ENCODE data around the gene ZNF605.
A peak's percentile ranks its signal among the peaks of the same experiment; 100 is the strongest.

Gene ZNF605

DNA sequence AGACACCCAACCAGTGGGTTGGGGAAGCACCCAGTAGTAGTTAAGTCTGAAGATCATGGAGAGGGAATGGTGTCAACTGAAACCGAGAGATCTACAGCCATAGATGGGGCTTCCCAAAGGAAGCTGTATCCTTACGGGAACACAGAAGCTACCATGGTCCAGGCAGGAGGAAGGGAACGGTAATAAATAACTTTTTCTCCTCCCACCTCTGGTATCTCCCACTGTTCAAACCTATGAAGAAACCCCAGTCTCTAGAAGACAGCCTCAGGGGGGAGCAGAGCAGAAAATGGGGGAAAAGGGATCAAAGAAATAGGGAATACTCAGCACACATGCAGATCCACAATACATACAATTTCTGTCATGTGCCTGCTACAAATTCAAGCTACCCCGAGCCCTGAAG lies 33.4 kb downstream of the ZNF605 start:
- ATAC-seq (ENCODE audit: insufficient read depth, low read depth) (no peak), DNase-seq (no peak)
- Histone ChIP-seq H3K36me3 (ENCODE audit: insufficient read depth, low read length) (no peaks in the 10 kb centered on the region), H3K9me3 (ENCODE audit: insufficient read depth, low read length, severe bottlenecking) (peaks cover 86% of the 10 kb centered on the region), H3K4me1 (ENCODE audit: insufficient read depth, low read length) (no peaks in the 10 kb centered on the region), H3K4me2 (ENCODE audit: insufficient read depth, low read length) (no peak overlapping the region), H3K4me3 (ENCODE audit: low read depth in 1 of 2, low read length in 2 of 2) (no peak overlapping the region), H3K9ac (ENCODE audit: low read depth, low read length) (no peak overlapping the region), H3K27ac (ENCODE audit: low read length) (no peak overlapping the region), H2AFZ (ENCODE audit: low read depth, low read length) (no peak overlapping the region), H3K27me3 (ENCODE audit: insufficient read depth, low read length, poor library complexity) (no peaks in the 10 kb centered on the region), H3K79me2 (ENCODE audit: insufficient read depth, low read length) (no peaks in the 10 kb centered on the region), H4K20me1 (ENCODE audit: insufficient read depth, low read length) (no peaks in the 10 kb centered on the region)
- no peak for TF ChIP-seq EZH2 (IDR thresholded peaks at IDR 0.05; ENCODE audit: borderline replicate concordance, low read depth, low read length, severe bottlenecking)
- TF ChIP-seq, protein P1, sequence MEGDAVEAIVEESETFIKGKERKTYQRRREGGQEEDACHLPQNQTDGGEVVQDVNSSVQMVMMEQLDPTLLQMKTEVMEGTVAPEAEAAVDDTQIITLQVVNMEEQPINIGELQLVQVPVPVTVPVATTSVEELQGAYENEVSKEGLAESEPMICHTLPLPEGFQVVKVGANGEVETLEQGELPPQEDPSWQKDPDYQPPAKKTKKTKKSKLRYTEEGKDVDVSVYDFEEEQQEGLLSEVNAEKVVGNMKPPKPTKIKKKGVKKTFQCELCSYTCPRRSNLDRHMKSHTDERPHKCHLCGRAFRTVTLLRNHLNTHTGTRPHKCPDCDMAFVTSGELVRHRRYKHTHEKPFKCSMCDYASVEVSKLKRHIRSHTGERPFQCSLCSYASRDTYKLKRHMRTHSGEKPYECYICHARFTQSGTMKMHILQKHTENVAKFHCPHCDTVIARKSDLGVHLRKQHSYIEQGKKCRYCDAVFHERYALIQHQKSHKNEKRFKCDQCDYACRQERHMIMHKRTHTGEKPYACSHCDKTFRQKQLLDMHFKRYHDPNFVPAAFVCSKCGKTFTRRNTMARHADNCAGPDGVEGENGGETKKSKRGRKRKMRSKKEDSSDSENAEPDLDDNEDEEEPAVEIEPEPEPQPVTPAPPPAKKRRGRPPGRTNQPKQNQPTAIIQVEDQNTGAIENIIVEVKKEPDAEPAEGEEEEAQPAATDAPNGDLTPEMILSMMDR (IDR thresholded peaks at IDR 0.05; ENCODE audit: borderline replicate concordance, extremely low read depth, low read length, poor library complexity, severe bottlenecking): no peak

DNA sequence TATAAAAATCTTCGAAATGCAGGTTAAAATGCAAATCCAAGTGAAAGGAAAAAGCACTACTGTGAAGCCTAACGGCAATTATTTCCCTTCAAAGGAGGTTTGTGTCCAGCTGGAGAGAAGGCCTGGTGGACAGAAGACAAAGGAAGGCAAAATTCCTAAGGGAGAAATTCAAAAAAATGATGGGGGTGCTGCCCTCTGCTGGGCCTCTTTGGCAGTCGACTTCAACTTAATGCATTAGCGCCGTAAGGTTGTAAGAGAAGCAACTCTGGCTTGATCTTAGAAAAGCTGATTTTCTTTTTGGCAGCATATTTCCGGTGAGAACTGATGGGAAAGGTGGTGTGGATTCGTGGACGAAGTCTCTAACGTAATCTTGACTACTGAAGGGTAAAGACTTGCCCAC lies 34.4 kb downstream of the ZNF605 start:
- H3K4me3 ChIP-seq (ENCODE audit: low read depth in 1 of 2, low read length in 2 of 2): no peak overlapping the region

DNA sequence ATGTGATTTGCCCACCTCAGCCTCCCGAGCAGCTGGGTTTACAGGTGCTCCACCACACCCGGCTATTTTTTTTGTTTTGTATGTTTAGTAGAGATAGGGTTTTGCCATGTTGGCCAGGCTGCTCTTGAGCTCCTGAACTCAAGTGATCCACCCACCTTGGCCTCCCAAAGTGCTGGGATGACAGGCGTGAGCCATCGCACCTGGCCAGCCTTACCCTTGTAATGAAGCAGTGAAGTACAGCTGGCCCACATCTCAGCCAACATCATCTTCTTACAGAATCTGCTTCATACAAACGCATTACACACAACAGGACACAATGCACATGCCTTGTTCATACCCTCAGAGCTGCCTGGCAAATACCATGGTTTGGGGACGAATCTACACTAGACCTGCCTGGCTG lies 37.4 kb downstream of the ZNF605 start:
- H4K20me1 ChIP-seq (ENCODE audit: insufficient read depth, low read length): no peaks in the 10 kb centered on the region
- no peaks in the 10 kb centered on the region for H3K27me3 ChIP-seq (ENCODE audit: insufficient read depth, low read length, poor library complexity)
- no peak overlapping the region for H3K27ac ChIP-seq (ENCODE audit: low read length)
- ATAC-seq (ENCODE audit: insufficient read depth, low read depth) (no peak), DNase-seq (no peak)
- no peak overlapping the region for H3K9ac ChIP-seq (ENCODE audit: low read depth, low read length)
- H3K4me1 ChIP-seq (ENCODE audit: insufficient read depth, low read length): no peaks in the 10 kb centered on the region
- H3K4me3 ChIP-seq (ENCODE audit: low read depth in 1 of 2, low read length in 2 of 2): no peak overlapping the region
- no peak overlapping the region for H3K4me2 ChIP-seq (ENCODE audit: insufficient read depth, low read length)
- no peaks in the 10 kb centered on the region for H3K79me2 ChIP-seq (ENCODE audit: insufficient read depth, low read length)
- H2AFZ ChIP-seq (ENCODE audit: low read depth, low read length): no peak overlapping the region
- H3K36me3 ChIP-seq (ENCODE audit: insufficient read depth, low read length): no peaks in the 10 kb centered on the region
- TF ChIP-seq EZH2 (IDR thresholded peaks at IDR 0.05; ENCODE audit: borderline replicate concordance, low read depth, low read length, severe bottlenecking): no peak
- TF ChIP-seq, protein P1 (IDR thresholded peaks at IDR 0.05; ENCODE audit: borderline replicate concordance, extremely low read depth, low read length, poor library complexity, severe bottlenecking): no peak
- peaks cover 57% of the 10 kb centered on the region for H3K9me3 ChIP-seq (ENCODE audit: insufficient read depth, low read length, severe bottlenecking)

More for the DNA sequence above, 34.4 kb downstream of the ZNF605 start:
- DNase-seq: no peak
- Histone ChIP-seq H3K9ac (ENCODE audit: low read depth, low read length) (no peak overlapping the region), H3K27me3 (ENCODE audit: insufficient read depth, low read length, poor library complexity) (no peaks in the 10 kb centered on the region), H2AFZ (ENCODE audit: low read depth, low read length) (no peak overlapping the region), H3K27ac (ENCODE audit: low read length) (no peak overlapping the region), H3K79me2 (ENCODE audit: insufficient read depth, low read length) (no peaks in the 10 kb centered on the region), H3K9me3 (ENCODE audit: insufficient read depth, low read length, severe bottlenecking) (peaks cover 81% of the 10 kb centered on the region), H3K4me1 (ENCODE audit: insufficient read depth, low read length) (no peaks in the 10 kb centered on the region), H3K36me3 (ENCODE audit: insufficient read depth, low read length) (no peaks in the 10 kb centered on the region), H4K20me1 (ENCODE audit: insufficient read depth, low read length) (no peaks in the 10 kb centered on the region), H3K4me2 (ENCODE audit: insufficient read depth, low read length) (no peak overlapping the region)
- ATAC-seq (ENCODE audit: insufficient read depth, low read depth): no peak
- TF ChIP-seq, protein P1 (IDR thresholded peaks at IDR 0.05; ENCODE audit: borderline replicate concordance, extremely low read depth, low read length, poor library complexity, severe bottlenecking): peak; percentile 42
- TF ChIP-seq EZH2 (IDR thresholded peaks at IDR 0.05; ENCODE audit: borderline replicate concordance, low read depth, low read length, severe bottlenecking): no peak

DNA sequence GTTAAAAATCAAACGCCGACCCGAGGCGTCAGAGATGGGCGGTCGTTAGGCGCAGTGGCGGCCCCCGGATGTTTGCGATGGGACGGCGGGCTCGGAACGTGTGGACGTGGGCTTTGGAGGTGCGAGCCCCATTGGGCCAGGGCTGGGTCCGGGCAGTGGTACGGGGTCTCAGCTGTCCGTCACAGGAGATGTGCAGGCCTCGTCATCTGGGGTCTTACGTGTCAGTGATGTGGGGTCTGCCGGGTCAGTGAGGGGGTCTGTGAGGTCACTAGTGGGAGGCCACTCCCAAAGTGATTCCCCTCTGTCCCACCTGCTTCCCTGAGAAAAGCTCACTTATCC lies 47.1 kb downstream of the ZNF605 start:
- Histone ChIP-seq H3K27ac (ENCODE audit: low read length) (no peak overlapping the region), H2AFZ (ENCODE audit: low read depth, low read length) (peak overlapping the region; percentile 62), H3K36me3 (ENCODE audit: insufficient read depth, low read length) (no peaks in the 10 kb centered on the region), H3K9ac (ENCODE audit: low read depth, low read length) (0 out of 2 replicates have a peak overlapping the region, but pooled peaks have one; percentile 21), H3K9me3 (ENCODE audit: insufficient read depth, low read length, severe bottlenecking) (peaks cover 26% of the 10 kb centered on the region), H3K4me3 (ENCODE audit: low read depth in 1 of 2, low read length in 2 of 2) (peak overlapping the region in 1 of 2 experiments; percentile 47; a peak in 2 of 4 replicates), H3K27me3 (ENCODE audit: insufficient read depth, low read length, poor library complexity) (no peaks in the 10 kb centered on the region), H3K4me1 (ENCODE audit: insufficient read depth, low read length) (no peaks in the 10 kb centered on the region), H3K4me2 (ENCODE audit: insufficient read depth, low read length) (peak overlapping the region; percentile 52), H4K20me1 (ENCODE audit: insufficient read depth, low read length) (no peaks in the 10 kb centered on the region), H3K79me2 (ENCODE audit: insufficient read depth, low read length) (no peaks in the 10 kb centered on the region)
- ATAC-seq (ENCODE audit: insufficient read depth, low read depth): no peak; the same call in 2 of the 3 replicates
- no peak for DNase-seq
- TF ChIP-seq, protein P1 (IDR thresholded peaks at IDR 0.05; ENCODE audit: borderline replicate concordance, extremely low read depth, low read length, poor library complexity, severe bottlenecking): no peak
- TF ChIP-seq EZH2 (IDR thresholded peaks at IDR 0.05; ENCODE audit: borderline replicate concordance, low read depth, low read length, severe bottlenecking): no peak
